Measurements from ENCODE around the gene NT5DC4. TPM values are rescaled to one million over a fixed set of nuclear protein-coding genes. Genes with fewer than 3 reads are reported as not detected.
A peak's percentile ranks its signal among the peaks of the same experiment; 100 is the strongest.

NT5DC4 gene
- total RNA-seq, 1 experiment from 2014 or later = not detected

DNA sequence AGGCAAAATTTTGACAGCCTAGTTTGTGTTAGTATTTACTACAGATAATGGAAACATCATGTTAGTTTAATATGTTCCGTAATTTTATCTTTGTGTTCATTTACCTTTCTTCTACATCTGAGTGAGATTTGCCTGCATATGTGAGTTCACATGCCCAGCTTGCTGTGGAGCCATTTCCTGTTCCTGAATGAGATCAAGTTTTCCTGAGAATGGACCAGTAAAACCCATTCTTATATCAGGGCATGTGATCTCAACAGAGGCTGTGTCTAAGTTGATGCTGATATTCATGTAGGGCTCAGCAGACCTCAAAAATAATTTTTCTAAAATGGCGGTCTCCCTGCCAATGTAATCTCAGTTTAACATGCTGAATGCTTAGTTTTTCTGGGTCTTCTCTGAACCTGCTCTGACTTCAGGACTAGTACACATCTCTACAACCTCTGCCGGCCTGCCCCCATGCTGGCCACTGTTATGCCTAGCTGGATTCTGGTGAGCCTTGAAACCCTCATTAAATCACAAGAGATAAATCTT lies 62.4 kb downstream of the NT5DC4 start:
- H3K4me1 ChIP-seq (ENCODE audit: insufficient read depth, low read length, poor library complexity, severe bottlenecking) = peaks cover 17% of the 10 kb centered on the region
- no TSS peak for BruUV-seq (replicated peaks)
- POLR2A ChIA-PET (ENCODE audit: low non-redundant PET) = no interaction called here
- no peaks in the 10 kb centered on the region for H3K27me3 ChIP-seq (replicated peaks; ENCODE audit: insufficient read depth, low read depth, low read length, poor library complexity)
- no peaks in the 10 kb centered on the region for H3K9me3 ChIP-seq (ENCODE audit: low read depth, low read length, poor library complexity, severe bottlenecking)
- H3K27ac ChIP-seq (ENCODE audit: low read depth, low read length, poor library complexity, severe bottlenecking) = no peak overlapping the region
- H3K36me3 ChIP-seq (ENCODE audit: insufficient read depth, low read length, poor library complexity, severe bottlenecking) = no peaks in the 10 kb centered on the region
- intact Hi-C loops (cut with micrococcal nuclease; ENCODE audit: unreplicated experiment) = no loop called here
- TF ChIP-seq, protein P1, sequence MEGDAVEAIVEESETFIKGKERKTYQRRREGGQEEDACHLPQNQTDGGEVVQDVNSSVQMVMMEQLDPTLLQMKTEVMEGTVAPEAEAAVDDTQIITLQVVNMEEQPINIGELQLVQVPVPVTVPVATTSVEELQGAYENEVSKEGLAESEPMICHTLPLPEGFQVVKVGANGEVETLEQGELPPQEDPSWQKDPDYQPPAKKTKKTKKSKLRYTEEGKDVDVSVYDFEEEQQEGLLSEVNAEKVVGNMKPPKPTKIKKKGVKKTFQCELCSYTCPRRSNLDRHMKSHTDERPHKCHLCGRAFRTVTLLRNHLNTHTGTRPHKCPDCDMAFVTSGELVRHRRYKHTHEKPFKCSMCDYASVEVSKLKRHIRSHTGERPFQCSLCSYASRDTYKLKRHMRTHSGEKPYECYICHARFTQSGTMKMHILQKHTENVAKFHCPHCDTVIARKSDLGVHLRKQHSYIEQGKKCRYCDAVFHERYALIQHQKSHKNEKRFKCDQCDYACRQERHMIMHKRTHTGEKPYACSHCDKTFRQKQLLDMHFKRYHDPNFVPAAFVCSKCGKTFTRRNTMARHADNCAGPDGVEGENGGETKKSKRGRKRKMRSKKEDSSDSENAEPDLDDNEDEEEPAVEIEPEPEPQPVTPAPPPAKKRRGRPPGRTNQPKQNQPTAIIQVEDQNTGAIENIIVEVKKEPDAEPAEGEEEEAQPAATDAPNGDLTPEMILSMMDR (conservative IDR thresholded peaks at IDR 0.05; ENCODE audit: low read depth, low read length) = no peak
- TF ChIP-seq EZH2 (IDR thresholded peaks at IDR 0.05; ENCODE audit: borderline replicate concordance, low read depth, low read length, poor library complexity, severe bottlenecking) = no peak
- DNase-seq (ENCODE audit: low spot score) = no peak
- no peak overlapping the region for H3K4me3 ChIP-seq (ENCODE audit: low read depth, low read length, poor library complexity, severe bottlenecking)
- CTCF ChIA-PET = no interaction called here

DNA sequence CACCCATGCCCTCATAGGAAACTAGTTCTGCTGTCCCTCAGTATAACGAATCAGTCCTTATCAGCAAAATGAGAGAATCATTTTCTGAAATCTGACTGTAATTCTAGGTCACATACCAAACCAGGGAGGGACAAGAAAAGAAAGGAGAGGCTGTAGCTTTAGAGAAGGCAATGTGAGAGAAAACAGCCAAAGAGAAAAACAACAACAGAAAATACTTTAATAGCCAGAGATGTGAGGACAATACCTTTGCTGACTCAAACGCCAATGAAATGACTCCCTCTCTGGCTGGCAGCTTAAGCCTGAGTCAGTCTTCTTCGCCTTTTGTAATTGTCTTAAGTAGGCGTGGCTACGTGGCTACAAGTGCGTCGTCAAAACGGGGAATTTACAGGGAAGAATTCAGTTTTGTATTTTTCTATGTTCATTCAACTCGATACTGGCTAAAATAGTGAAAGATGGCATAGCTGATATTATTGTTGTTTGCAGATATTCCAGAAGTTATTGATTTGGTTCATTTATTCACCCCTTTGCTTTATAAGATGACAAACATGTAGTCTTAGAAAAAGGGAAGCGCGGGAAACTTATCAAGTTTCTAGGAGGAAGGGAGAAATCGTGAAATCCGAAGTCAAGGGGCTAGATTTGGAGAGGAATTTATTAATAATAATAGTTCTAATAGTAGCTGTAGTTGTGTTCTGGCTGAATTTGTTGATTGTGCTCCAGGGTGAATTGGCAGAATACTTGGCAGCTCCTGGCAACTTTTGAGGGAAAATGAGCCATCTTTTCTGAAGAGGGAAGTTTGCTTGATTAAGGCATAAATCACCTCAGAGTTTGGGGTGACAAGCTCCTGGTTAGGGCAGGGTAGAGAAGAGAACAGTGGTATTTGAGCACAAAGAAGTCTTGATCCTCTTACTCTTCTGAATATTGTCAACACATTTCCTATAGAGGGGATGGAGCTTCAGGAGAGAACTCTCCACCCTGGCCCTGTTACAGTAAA lies 63.7 kb downstream of the NT5DC4 start, which contains the start of gene IL1A:
IL1A (minus strand) TSS at position 295 of the 991 bp plus-strand sequence. CDS start 723 bp downstream, outside the sequence.
- TF ChIP-seq, protein P1 (conservative IDR thresholded peaks at IDR 0.05; ENCODE audit: low read depth, low read length) = no peak
- TF ChIP-seq EZH2 (IDR thresholded peaks at IDR 0.05; ENCODE audit: borderline replicate concordance, low read depth, low read length, poor library complexity, severe bottlenecking) = no peak
- Histone ChIP-seq H3K4me3 (ENCODE audit: low read depth, low read length, poor library complexity, severe bottlenecking) (no peak within 1 kb of the TSS), H3K9me3 (ENCODE audit: low read depth, low read length, poor library complexity, severe bottlenecking) (no peaks in the 10 kb centered on the region), H3K27ac (ENCODE audit: low read depth, low read length, poor library complexity, severe bottlenecking) (no peak within 1 kb of the TSS), H3K36me3 (ENCODE audit: insufficient read depth, low read length, poor library complexity, severe bottlenecking) (no peaks in the 10 kb centered on the region), H3K27me3 (replicated peaks; ENCODE audit: insufficient read depth, low read depth, low read length, poor library complexity) (no peaks in the 10 kb centered on the region), H3K4me1 (ENCODE audit: insufficient read depth, low read length, poor library complexity, severe bottlenecking) (peaks cover 17% of the 10 kb centered on the region)
- CTCF ChIA-PET = no interaction called here
- peak; percentile 74 for DNase-seq (ENCODE audit: low spot score)
- no TSS peak for BruUV-seq (replicated peaks)
- intact Hi-C loops (cut with micrococcal nuclease; ENCODE audit: unreplicated experiment) = no loop called here
- POLR2A ChIA-PET (ENCODE audit: low non-redundant PET) = no interaction called here

DNA sequence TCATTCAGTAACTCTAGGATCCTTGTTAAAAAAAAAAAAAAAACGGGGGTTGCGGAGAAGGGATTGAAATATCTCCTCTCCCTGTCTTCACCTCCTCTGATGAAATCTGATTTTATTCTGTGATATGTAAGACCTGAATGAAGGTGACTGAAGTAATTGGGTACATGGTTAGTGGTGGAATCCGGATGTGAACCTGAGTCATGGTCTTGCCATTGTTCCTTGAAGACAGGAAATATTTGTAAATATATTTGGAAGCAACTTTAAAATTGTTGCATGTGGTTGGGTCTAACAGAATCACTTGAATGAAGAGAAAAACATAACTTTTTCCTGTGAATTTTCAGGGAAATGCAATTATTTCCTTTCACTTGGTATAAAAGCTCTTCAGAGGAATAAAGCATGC lies 66.5 kb downstream of the NT5DC4 start:
- ChIA-PET POLR2A (ENCODE audit: low non-redundant PET) (interaction anchor here (0.7 kb wide), 1 partner anchor 115 kb away, joined by 27 read pairs; no protein-coding TSS in a partner anchor), CTCF (no interaction called here)
- no peak for DNase-seq (ENCODE audit: low spot score)
- no peak overlapping the region for H3K4me3 ChIP-seq (ENCODE audit: low read depth, low read length, poor library complexity, severe bottlenecking)
- no peak overlapping the region for H3K27ac ChIP-seq (ENCODE audit: low read depth, low read length, poor library complexity, severe bottlenecking)
- no peaks in the 10 kb centered on the region for H3K36me3 ChIP-seq (ENCODE audit: insufficient read depth, low read length, poor library complexity, severe bottlenecking)
- TF ChIP-seq EZH2 (IDR thresholded peaks at IDR 0.05; ENCODE audit: borderline replicate concordance, low read depth, low read length, poor library complexity, severe bottlenecking) = no peak
- TF ChIP-seq, protein P1 (conservative IDR thresholded peaks at IDR 0.05; ENCODE audit: low read depth, low read length) = no peak
- H3K4me1 ChIP-seq (ENCODE audit: insufficient read depth, low read length, poor library complexity, severe bottlenecking) = peaks cover 17% of the 10 kb centered on the region
- intact Hi-C loops (cut with micrococcal nuclease; ENCODE audit: unreplicated experiment) = no loop called here
- no peaks in the 10 kb centered on the region for H3K27me3 ChIP-seq (replicated peaks; ENCODE audit: insufficient read depth, low read depth, low read length, poor library complexity)
- no peaks in the 10 kb centered on the region for H3K9me3 ChIP-seq (ENCODE audit: low read depth, low read length, poor library complexity, severe bottlenecking)
- BruUV-seq (replicated peaks) = no TSS peak
